Measurements from ENCODE around the gene MYO15A.

MYO15A gene

GRCh38 chr17:18129041-18129502, 20.5 kb downstream of the MYO15A start:
- DNase-seq (ENCODE audit: low read depth), result peak; percentile 13

GRCh38 chr17:18132711-18133110, 24.2 kb downstream of the MYO15A start:
- no peak for DNase-seq (ENCODE audit: low read depth)

- DNase-seq (ENCODE audit: low read depth), result no peak
These were observed 27.8 kb downstream of the MYO15A start for GRCh38 chr17:18136357-18136756.

- DNase-seq (ENCODE audit: low read depth), result no peak
These were observed 29.7 kb downstream of the MYO15A start for GRCh38 chr17:18138065-18138749.

- DNase-seq (ENCODE audit: low read depth), result no peak
These were observed 30.5 kb downstream of the MYO15A start for GRCh38 chr17:18139092-18139491.

- no peak for DNase-seq (ENCODE audit: low read depth)
These were observed 30.9 kb downstream of the MYO15A start for GRCh38 chr17:18139498-18139897.

GRCh38 chr17:18139949-18140348, 31.4 kb downstream of the MYO15A start:
- DNase-seq (ENCODE audit: low read depth), result no peak

- DNase-seq (ENCODE audit: low read depth), result no peak
These were observed 32.1 kb downstream of the MYO15A start for GRCh38 chr17:18140648-18141047.

GRCh38 chr17:18141210-18141803, 32.8 kb downstream of the MYO15A start:
- DNase-seq (ENCODE audit: low read depth), result no peak

GRCh38 chr17:18142417-18142816, 33.9 kb downstream of the MYO15A start:
- no peak for DNase-seq (ENCODE audit: low read depth)

- DNase-seq (ENCODE audit: low read depth), result no peak
These were observed 34.7 kb downstream of the MYO15A start for GRCh38 chr17:18143044-18143936.

- DNase-seq (ENCODE audit: low read depth), result no peak
These were observed 35.7 kb downstream of the MYO15A start for GRCh38 chr17:18144261-18144660.

- no peak for DNase-seq (ENCODE audit: low read depth)
These were observed 36.3 kb downstream of the MYO15A start for GRCh38 chr17:18144855-18145254.

GRCh38 chr17:18145811-18146210, 37.3 kb downstream of the MYO15A start:
- no peak for DNase-seq (ENCODE audit: low read depth)

- DNase-seq (ENCODE audit: low read depth), result no peak
These were observed 37.7 kb downstream of the MYO15A start for GRCh38 chr17:18146259-18146658.

GRCh38 chr17:18146980-18147379, 38.4 kb downstream of the MYO15A start:
- DNase-seq (ENCODE audit: low read depth), result no peak

GRCh38 chr17:18148586-18148985, 40.0 kb downstream of the MYO15A start:
- DNase-seq (ENCODE audit: low read depth), result no peak

- no peak for DNase-seq (ENCODE audit: low read depth)
These were observed 42.7 kb downstream of the MYO15A start for GRCh38 chr17:18151290-18151689.

- DNase-seq (ENCODE audit: low read depth), result no peak
These were observed 46.6 kb downstream of the MYO15A start for GRCh38 chr17:18155179-18155578.

GRCh38 chr17:18156171-18156975, 47.8 kb downstream of the MYO15A start:
- DNase-seq (ENCODE audit: low read depth), result no peak

- no peak for DNase-seq (ENCODE audit: low read depth)
These were observed 48.4 kb downstream of the MYO15A start for GRCh38 chr17:18156976-18157280.

GRCh38 chr17:18157354-18157985, 48.9 kb downstream of the MYO15A start:
- no peak for DNase-seq (ENCODE audit: low read depth)
